Nephron progenitor cell (in vitro differentiated cells): ENCODE measurements around the gene ANKLE1.

Experiments used
- DNase-seq: peaks from one replicate; pipeline ENCODE4 v3.0.0; 2021
- H3K27ac Mint-ChIP-seq: 2 replicates; pipeline ENCODE4 v1.8.0; 2021; ENCODE audit warnings: mild to moderate bottlenecking, moderate library complexity, mixed read lengths
- H3K27me3 Mint-ChIP-seq: 2 replicates; pipeline ENCODE4 v1.8.0; 2021; ENCODE audit warnings: mild to moderate bottlenecking, low read depth, mixed read lengths; ENCODE audit not compliant: poor library complexity
- H3K36me3 Mint-ChIP-seq: 2 replicates; pipeline ENCODE4 v1.8.0; 2021; ENCODE audit warnings: low read depth, mixed read lengths
- H3K4me1 Mint-ChIP-seq: 2 replicates; pipeline ENCODE4 v1.8.0; 2021; ENCODE audit warnings: mixed read lengths
- H3K4me3 Mint-ChIP-seq: 2 replicates; pipeline ENCODE4 v1.8.0; 2021; ENCODE audit warnings: mild to moderate bottlenecking, moderate library complexity, mixed read lengths
- H3K9me3 Mint-ChIP-seq: 2 replicates; pipeline ENCODE4 v1.8.0; 2021; ENCODE audit warnings: mild to moderate bottlenecking, moderate library complexity, mixed read lengths
- CTCF ChIP-seq: fragments of 200-600 bp; sonication (generic); IDR thresholded peaks from 2 replicates; pipeline ENCODE4 v1.5.0; 2021; ENCODE audit warnings: antibody characterized with exemption

The ANKLE1 gene

GRCh38 chr19:17312189-17313113, 30.8 kb downstream of the ANKLE1 start:
- H3K4me3 Mint-ChIP-seq, result no peak overlapping the region
- H3K27ac Mint-ChIP-seq, result no peak overlapping the region
- peaks cover 24% of the 10 kb centered on the region for H3K36me3 Mint-ChIP-seq
- no peak for DNase-seq
- no peaks in the 10 kb centered on the region for H3K27me3 Mint-ChIP-seq
- peaks cover 33% of the 10 kb centered on the region for H3K4me1 Mint-ChIP-seq
- no peaks in the 10 kb centered on the region for H3K9me3 Mint-ChIP-seq
- no peak for TF ChIP-seq CTCF

GRCh38 chr19:17314007-17314593, 32.4 kb downstream of the ANKLE1 start:
- H3K9me3 Mint-ChIP-seq, result no peaks in the 10 kb centered on the region
- peaks cover 24% of the 10 kb centered on the region for H3K36me3 Mint-ChIP-seq
- peaks cover 23% of the 10 kb centered on the region for H3K4me1 Mint-ChIP-seq
- no peak for DNase-seq
- H3K27me3 Mint-ChIP-seq, result no peaks in the 10 kb centered on the region
- no peak for TF ChIP-seq CTCF
- no peak overlapping the region for H3K27ac Mint-ChIP-seq
- no peak overlapping the region for H3K4me3 Mint-ChIP-seq

GRCh38 chr19:17318966-17319365, 37.3 kb downstream of the ANKLE1 start:
- Mint-ChIP-seq H3K27ac (no peak overlapping the region), H3K4me3 (no peak overlapping the region), H3K36me3 (peaks cover 28% of the 10 kb centered on the region), H3K9me3 (no peaks in the 10 kb centered on the region), H3K4me1 (no peaks in the 10 kb centered on the region), H3K27me3 (no peaks in the 10 kb centered on the region)
- TF ChIP-seq CTCF, result no peak
- DNase-seq, result no peak

GRCh38 chr19:17319473-17320238, 38.0 kb downstream of the ANKLE1 start:
- no peak overlapping the region for H3K4me3 Mint-ChIP-seq
- TF ChIP-seq CTCF, result no peak
- H3K4me1 Mint-ChIP-seq, result no peaks in the 10 kb centered on the region
- peaks cover 23% of the 10 kb centered on the region for H3K36me3 Mint-ChIP-seq
- DNase-seq, result no peak
- no peak overlapping the region for H3K27ac Mint-ChIP-seq
- H3K27me3 Mint-ChIP-seq, result no peaks in the 10 kb centered on the region
- H3K9me3 Mint-ChIP-seq, result no peaks in the 10 kb centered on the region

- no peak overlapping the region for H3K4me3 Mint-ChIP-seq
- H3K36me3 Mint-ChIP-seq, result peaks cover 22% of the 10 kb centered on the region
- H3K4me1 Mint-ChIP-seq, result no peaks in the 10 kb centered on the region
- no peak overlapping the region for H3K27ac Mint-ChIP-seq
- H3K9me3 Mint-ChIP-seq, result no peaks in the 10 kb centered on the region
- no peak for TF ChIP-seq CTCF
- no peaks in the 10 kb centered on the region for H3K27me3 Mint-ChIP-seq
- no peak for DNase-seq
Observed at GRCh38 chr19:17320435-17320834, 38.7 kb downstream of the ANKLE1 start.
